Neuronal stem cell (in vitro differentiated cells): ENCODE measurements around the gene OR2K2. TPM values are rescaled to one million over a fixed set of nuclear protein-coding genes. Genes with fewer than 3 reads are reported as not detected.

Source experiments
- DNase-seq: peaks from one replicate; pipeline ENCODE4 v3.0.0-alpha.2; 2013; ENCODE audit warnings: low spot score
- H2AFZ ChIP-seq: one replicate; pipeline ENCODE4 v1.6.1; 2013; ENCODE audit warnings: mild to moderate bottlenecking, low read length, inconsistent platforms
- H2AK5ac ChIP-seq: 2 replicates; pipeline ENCODE4 v1.6.1; 2013; ENCODE audit warnings: low read depth, mild to moderate bottlenecking, inconsistent platforms, low read length, moderate library complexity, mixed read lengths
- H2BK120ac ChIP-seq: 2 replicates; pipeline ENCODE4 v1.6.1; 2013; ENCODE audit warnings: low read depth, mild to moderate bottlenecking, inconsistent platforms, low read length, moderate library complexity, mixed read lengths
- H2BK12ac ChIP-seq: one replicate; pipeline ENCODE4 v1.6.1; 2013; ENCODE audit warnings: low read length, inconsistent platforms
- H2BK15ac ChIP-seq: 2 replicates; pipeline ENCODE4 v1.6.1; 2013; ENCODE audit warnings: mild to moderate bottlenecking, low read length, inconsistent platforms, mixed read lengths
- H2BK5ac ChIP-seq: one replicate; pipeline ENCODE4 v1.6.1; 2013; ENCODE audit warnings: inconsistent platforms, mild to moderate bottlenecking, low read length, moderate library complexity
- H3K14ac ChIP-seq: one replicate; pipeline ENCODE4 v1.6.1; 2013; ENCODE audit warnings: low read length, inconsistent platforms
- H3K18ac ChIP-seq: 2 replicates; pipeline ENCODE4 v1.6.1; 2013; ENCODE audit warnings: low read length, inconsistent platforms
- H3K23ac ChIP-seq: 2 replicates; pipeline ENCODE4 v1.6.1; 2013; ENCODE audit warnings: low read depth, mild to moderate bottlenecking, mixed read lengths, low read length, inconsistent platforms; ENCODE audit not compliant: poor library complexity
- H3K27ac ChIP-seq: replicated peaks from 3 replicates; pipeline ENCODE4 v1.5.1; 2013; ENCODE audit warnings: low read length, inconsistent platforms
- H3K27me3 ChIP-seq, 3 experiments: 2 replicates each; pipeline ENCODE4 v1.6.1; 2013; ENCODE audit warnings: low read length in 3 of 3, mild to moderate bottlenecking in 2 of 3, inconsistent platforms in 1 of 3, low read depth in 1 of 3, mixed read lengths in 1 of 3, moderate library complexity in 1 of 3; ENCODE audit not compliant: control insufficient read depth in 3 of 3, insufficient read depth in 3 of 3
- H3K36me3 ChIP-seq, 2 donors: replicated peaks in 1 of 2; 2 replicates each; pipeline ENCODE4 v1.6.1; 2013; ENCODE audit warnings: low read length in 2 of 2; ENCODE audit not compliant: control insufficient read depth in 2 of 2, insufficient read depth in 2 of 2
- H3K4ac ChIP-seq: 2 replicates; pipeline ENCODE4 v1.6.1; 2013; ENCODE audit warnings: inconsistent platforms, mild to moderate bottlenecking, low read length, moderate library complexity
- H3K4me1 ChIP-seq, 2 donors: 1 replicate in 1 of 2; 2 replicates in 1 of 2; pipeline ENCODE4 v1.6.1; 2013; ENCODE audit warnings: low read length in 2 of 2, low read depth in 1 of 2; ENCODE audit not compliant: control insufficient read depth in 2 of 2, insufficient read depth in 1 of 2
- H3K4me2 ChIP-seq: one replicate; pipeline ENCODE4 v1.6.1; 2013; ENCODE audit warnings: mild to moderate bottlenecking, low read length, inconsistent platforms; ENCODE audit not compliant: insufficient read depth, poor library complexity, severe bottlenecking
- H3K4me3 ChIP-seq, 2 donors: 2 replicates each; pipeline ENCODE4 v1.5.1; 2013; ENCODE audit warnings: low read length in 2 of 2, mild to moderate bottlenecking in 2 of 2, inconsistent platforms in 1 of 2, moderate library complexity in 1 of 2
- H3K79me1 ChIP-seq: one replicate; pipeline ENCODE4 v1.6.1; 2013; ENCODE audit warnings: low read depth, mild to moderate bottlenecking, inconsistent platforms, low read length, moderate library complexity
- H3K9ac ChIP-seq: one replicate; pipeline ENCODE4 v1.6.1; 2013; ENCODE audit warnings: mild to moderate bottlenecking, low read depth, low read length, inconsistent platforms; ENCODE audit not compliant: poor library complexity
- H3K9me3 ChIP-seq, 2 donors: replicated peaks in 1 of 2; 2 replicates each; pipeline versions ENCODE3 to v1.6.1; 2013; ENCODE audit warnings: low read length in 2 of 2, mild to moderate bottlenecking in 2 of 2, inconsistent platforms in 1 of 2, low read depth in 1 of 2, mixed read lengths in 1 of 2, moderate library complexity in 1 of 2; ENCODE audit not compliant: control insufficient read depth in 2 of 2, insufficient read depth in 1 of 2
- H4K8ac ChIP-seq: one replicate; pipeline ENCODE4 v1.6.1; 2013; ENCODE audit warnings: low read depth, mild to moderate bottlenecking, inconsistent platforms, low read length, moderate library complexity
- H4K91ac ChIP-seq: one replicate; pipeline ENCODE4 v1.6.1; 2013; ENCODE audit warnings: low read length, low read depth, mild to moderate bottlenecking, inconsistent platforms; ENCODE audit not compliant: poor library complexity
- WGBS, 2 donors: extraction: QIAGEN DNeasy Blood & Tissue Kit; methylation state at CpG; one replicate each; pipeline ENCODE4 v1.1.7; 2013; ENCODE audit warnings: missing lambda C conversion rate in 2 of 2, mixed read lengths in 1 of 2; ENCODE audit not compliant: insufficient read length in 2 of 2, insufficient replicate concordance in 1 of 2; ENCODE audit errors: extremely low coverage in 2 of 2; 5-methylcytosine and 5-hydroxymethylcytosine counted together
- polyA plus RNA-seq, 2 experiments: library from polyadenylated mRNA; stranded (reverse); fragments of 200-250 nt; gene quantifications; one replicate each; pipeline ENCODE4 v1.2.3, GENCODE V29; 2013

Gene OR2K2
- not detected for polyA plus RNA-seq (2013, experiment 1 of 2)
- not detected for polyA plus RNA-seq (2013, experiment 2 of 2)

- Histone ChIP-seq H3K27me3 (no peaks in the 10 kb centered on the region), H3K4ac (no peak within 1 kb of the TSS), H3K4me3 (no peak within 1 kb of the TSS), H4K8ac (no peak within 1 kb of the TSS), H4K91ac (no peak within 1 kb of the TSS), H3K14ac (no peak within 1 kb of the TSS), H3K4me1 (no peaks in the 10 kb centered on the region), H2AFZ (no peak within 1 kb of the TSS), H3K36me3 (no peaks in the 10 kb centered on the region), H3K27ac (no peak within 1 kb of the TSS), H2BK12ac (no peak within 1 kb of the TSS), H2BK5ac (no peak within 1 kb of the TSS), H3K79me1 (no peaks in the 10 kb centered on the region), H2AK5ac (no peak within 1 kb of the TSS), H3K23ac (no peak within 1 kb of the TSS), H3K4me2 (no peak within 1 kb of the TSS), H3K18ac (no peak within 1 kb of the TSS), H2BK15ac (no peak within 1 kb of the TSS), H2BK120ac (no peak within 1 kb of the TSS), H3K9ac (no peak within 1 kb of the TSS), H3K9me3 (no peaks in the 10 kb centered on the region)
- no CpG with 5 or more reads among the region's 4 CpGs for WGBS, 2 donors
- no peak for DNase-seq
These were observed at the start of gene OR2K2 for GRCh38 chr9:111330124-111330523. OR2K2 (minus strand) TSS chr9:111330224; CDS start chr9:111328433, 1,791 bp downstream.

- Histone ChIP-seq H3K18ac (no peak overlapping the region), H3K4me3 (no peak overlapping the region), H2BK5ac (no peak overlapping the region), H3K14ac (no peak overlapping the region), H3K27me3 (no peaks in the 10 kb centered on the region), H2BK12ac (no peak overlapping the region), H4K91ac (no peak overlapping the region), H3K4me1 (no peaks in the 10 kb centered on the region), H2AFZ (no peak overlapping the region), H2AK5ac (no peak overlapping the region), H3K79me1 (no peaks in the 10 kb centered on the region), H4K8ac (no peak overlapping the region), H2BK120ac (no peak overlapping the region), H3K23ac (no peak overlapping the region), H3K36me3 (peaks cover 10 to 93% of the 10 kb centered on the region in 2 donors), H3K4ac (no peak overlapping the region), H3K9ac (no peak overlapping the region), H3K9me3 (no peaks in the 10 kb centered on the region), H3K27ac (no peak overlapping the region), H2BK15ac (no peak overlapping the region), H3K4me2 (no peak overlapping the region)
- DNase-seq: no peak
- WGBS, 2 donors: no CpG with 5 or more reads among the region's 3 CpGs
These were observed 46.0 kb upstream of the OR2K2 start for GRCh38 chr9:111375817-111376564.

GRCh38 chr9:111375062-111375461 lies 45.0 kb upstream of the OR2K2 start:
- Histone ChIP-seq H2BK12ac (no peak overlapping the region), H2BK5ac (no peak overlapping the region), H3K4me1 (no peaks in the 10 kb centered on the region), H3K9me3 (no peaks in the 10 kb centered on the region), H3K9ac (no peak overlapping the region), H3K27me3 (no peaks in the 10 kb centered on the region), H3K27ac (no peak overlapping the region), H3K23ac (no peak overlapping the region), H3K18ac (no peak overlapping the region), H3K79me1 (no peaks in the 10 kb centered on the region), H4K8ac (no peak overlapping the region), H3K36me3 (peaks cover 12 to 94% of the 10 kb centered on the region in 2 donors), H3K4ac (no peak overlapping the region), H3K14ac (no peak overlapping the region), H2AFZ (no peak overlapping the region), H3K4me2 (no peak overlapping the region), H4K91ac (no peak overlapping the region), H2BK15ac (no peak overlapping the region), H2BK120ac (no peak overlapping the region), H2AK5ac (no peak overlapping the region), H3K4me3 (no peak overlapping the region)
- no peak for DNase-seq
- WGBS, 2 donors: no CpG with 5 or more reads among the region's 2 CpGs

GRCh38 chr9:111372297-111372696 lies 42.3 kb upstream of the OR2K2 start:
- WGBS, 2 donors: no CpG with 5 or more reads among the region's 6 CpGs
- Histone ChIP-seq H3K23ac (no peak overlapping the region), H3K79me1 (no peaks in the 10 kb centered on the region), H3K27me3 (no peaks in the 10 kb centered on the region), H2AFZ (no peak overlapping the region), H3K36me3 (peaks cover 16 to 97% of the 10 kb centered on the region in 2 donors), H3K27ac (no peak overlapping the region), H3K4me3 (no peak overlapping the region), H3K4me2 (no peak overlapping the region), H2BK120ac (no peak overlapping the region), H3K9me3 (no peaks in the 10 kb centered on the region), H3K4me1 (no peaks in the 10 kb centered on the region), H4K91ac (no peak overlapping the region), H3K18ac (no peak overlapping the region), H3K4ac (no peak overlapping the region), H2BK5ac (no peak overlapping the region), H4K8ac (no peak overlapping the region), H2BK12ac (no peak overlapping the region), H3K9ac (no peak overlapping the region), H2AK5ac (no peak overlapping the region), H3K14ac (no peak overlapping the region), H2BK15ac (no peak overlapping the region)
- DNase-seq: no peak
